OCI-M2 (cell line): ENCODE data around the gene COL13A1.

Experiments
- DNase-seq: peaks from one replicate; lab custom pipeline; 2025; ENCODE audit not compliant: unreplicated experiment; lab: John Stamatoyannopoulos, UW

The COL13A1 gene

GRCh38 chr10:69961881-69962745 is 160.4 kb downstream of the COL13A1 start:
- no peak for DNase-seq

GRCh38 chr10:69962746-69963135 is 161.0 kb downstream of the COL13A1 start:
- DNase-seq = no peak

GRCh38 chr10:69963178-69963834 is 161.6 kb downstream of the COL13A1 start:
- DNase-seq = no peak

GRCh38 chr10:69963835-69964710 is 162.4 kb downstream of the COL13A1 start:
- DNase-seq = no peak

- no peak for DNase-seq
Measured at GRCh38 chr10:69965086-69965485, 163.4 kb downstream of the COL13A1 start.

GRCh38 chr10:69965919-69966662 is 164.4 kb downstream of the COL13A1 start:
- no peak for DNase-seq

- DNase-seq = no peak
Measured at GRCh38 chr10:69968830-69969229, 167.1 kb downstream of the COL13A1 start.

GRCh38 chr10:69969977-69970376 is 168.3 kb downstream of the COL13A1 start:
- DNase-seq = no peak

GRCh38 chr10:69972981-69973397 is 171.3 kb downstream of the COL13A1 start:
- no peak for DNase-seq

- no peak for DNase-seq
Measured at GRCh38 chr10:69973678-69974077, 172.0 kb downstream of the COL13A1 start.

- DNase-seq = no peak
Measured at GRCh38 chr10:69974551-69975155, 172.9 kb downstream of the COL13A1 start.

- no peak for DNase-seq
Measured at GRCh38 chr10:69976795-69977546, 175.3 kb downstream of the COL13A1 start.

GRCh38 chr10:69979174-69979573 is 177.5 kb downstream of the COL13A1 start:
- no peak for DNase-seq

GRCh38 chr10:69980672-69981071 is 179.0 kb downstream of the COL13A1 start:
- no peak for DNase-seq

GRCh38 chr10:69988094-69988493 is 186.4 kb downstream of the COL13A1 start:
- DNase-seq = no peak

- DNase-seq = no peak
Measured at GRCh38 chr10:69991151-69991550, 189.4 kb downstream of the COL13A1 start.

- DNase-seq = no peak
Measured at GRCh38 chr10:69994262-69994661, 192.6 kb downstream of the COL13A1 start.

- DNase-seq = no peak
Measured at GRCh38 chr10:69996611-69997010, 194.9 kb downstream of the COL13A1 start.

- DNase-seq = no peak
Measured at GRCh38 chr10:70000262-70000661, 198.6 kb downstream of the COL13A1 start.
